Fibroblast of mammary gland (primary cell): Measurements from ENCODE around the gene PHLDB1.

Experiments used
- DNase-seq: peaks from one replicate; pipeline ENCODE4 v3.0.0-alpha.2; 2010; ENCODE audit warnings: low read depth
- H3K4me3 ChIP-seq: 2 replicates; pipeline ENCODE4 v1.5.1; 2011; ENCODE audit warnings: low read depth, mild to moderate bottlenecking, low read length, moderate library complexity; ENCODE audit not compliant: control insufficient read depth
- TF ChIP-seq, protein P1 (sequence below): conservative IDR thresholded peaks from 2 replicates; pipeline ENCODE4 v1.5.1; 2011; ENCODE audit warnings: low read depth, low read length, inconsistent platforms; ENCODE audit not compliant: control insufficient read depth, insufficient read depth

PHLDB1 gene

GRCh38 chr11:118655486-118656190 lies 48.2 kb downstream of the PHLDB1 start:
- no peak for DNase-seq
- no peak overlapping the region for H3K4me3 ChIP-seq
- TF ChIP-seq, protein P1, sequence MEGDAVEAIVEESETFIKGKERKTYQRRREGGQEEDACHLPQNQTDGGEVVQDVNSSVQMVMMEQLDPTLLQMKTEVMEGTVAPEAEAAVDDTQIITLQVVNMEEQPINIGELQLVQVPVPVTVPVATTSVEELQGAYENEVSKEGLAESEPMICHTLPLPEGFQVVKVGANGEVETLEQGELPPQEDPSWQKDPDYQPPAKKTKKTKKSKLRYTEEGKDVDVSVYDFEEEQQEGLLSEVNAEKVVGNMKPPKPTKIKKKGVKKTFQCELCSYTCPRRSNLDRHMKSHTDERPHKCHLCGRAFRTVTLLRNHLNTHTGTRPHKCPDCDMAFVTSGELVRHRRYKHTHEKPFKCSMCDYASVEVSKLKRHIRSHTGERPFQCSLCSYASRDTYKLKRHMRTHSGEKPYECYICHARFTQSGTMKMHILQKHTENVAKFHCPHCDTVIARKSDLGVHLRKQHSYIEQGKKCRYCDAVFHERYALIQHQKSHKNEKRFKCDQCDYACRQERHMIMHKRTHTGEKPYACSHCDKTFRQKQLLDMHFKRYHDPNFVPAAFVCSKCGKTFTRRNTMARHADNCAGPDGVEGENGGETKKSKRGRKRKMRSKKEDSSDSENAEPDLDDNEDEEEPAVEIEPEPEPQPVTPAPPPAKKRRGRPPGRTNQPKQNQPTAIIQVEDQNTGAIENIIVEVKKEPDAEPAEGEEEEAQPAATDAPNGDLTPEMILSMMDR, result no peak

- DNase-seq, result no peak
- no peak overlapping the region for H3K4me3 ChIP-seq
- TF ChIP-seq, protein P1, result no peak
These were observed 49.2 kb downstream of the PHLDB1 start for GRCh38 chr11:118656563-118657165.

GRCh38 chr11:118657238-118657637 lies 49.8 kb downstream of the PHLDB1 start:
- TF ChIP-seq, protein P1, result no peak
- no peak overlapping the region for H3K4me3 ChIP-seq
- no peak for DNase-seq

- H3K4me3 ChIP-seq, result no peak overlapping the region
- TF ChIP-seq, protein P1, result no peak
- DNase-seq, result no peak
These were observed 50.5 kb downstream of the PHLDB1 start for GRCh38 chr11:118657709-118658428.

DNA sequence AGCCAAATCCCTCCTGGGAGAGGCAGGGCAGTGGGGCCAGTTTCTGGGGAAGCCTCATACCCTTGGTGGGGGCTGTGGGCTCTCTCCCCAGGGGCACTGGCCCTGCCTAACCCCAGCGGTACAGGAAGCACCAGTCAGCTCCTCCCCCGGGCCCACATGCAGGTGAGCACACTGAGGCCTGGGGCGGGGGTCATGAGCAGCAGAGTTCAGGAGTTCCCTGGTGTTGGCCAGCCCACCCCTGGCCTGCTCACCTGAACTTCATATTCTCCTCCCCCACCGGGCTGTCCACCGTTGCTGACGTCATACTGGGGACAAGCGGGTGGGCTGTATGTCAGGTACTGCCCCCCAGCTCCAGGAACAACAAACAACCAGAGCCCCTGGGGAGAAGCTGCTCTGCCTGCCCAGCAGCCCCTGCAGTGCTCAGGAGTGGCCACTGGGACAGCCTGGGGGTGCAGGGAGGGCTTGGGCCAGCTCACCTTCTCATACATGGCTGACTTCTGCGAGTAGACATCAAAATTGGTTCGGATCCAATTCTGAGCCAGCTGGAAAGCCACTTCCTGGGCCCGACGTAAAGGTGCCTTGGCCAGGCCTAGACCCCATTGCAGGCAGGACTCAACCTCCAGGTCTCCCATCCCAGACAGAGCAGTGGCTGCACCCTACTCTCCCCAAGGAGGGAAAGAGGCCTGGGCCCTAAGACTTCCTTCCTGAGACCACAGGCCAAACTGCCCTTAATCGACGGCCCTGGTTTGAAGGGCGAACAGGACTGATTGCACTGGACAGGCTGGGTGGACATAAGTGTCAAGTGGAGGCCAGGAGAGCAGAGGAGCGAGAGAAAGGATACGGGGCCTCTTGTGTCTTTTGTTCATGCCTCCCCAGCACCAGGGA lies 51.3 kb downstream of the PHLDB1 start:
- no peak overlapping the region for H3K4me3 ChIP-seq
- no peak for DNase-seq
- TF ChIP-seq, protein P1, result peak; percentile 9

- TF ChIP-seq, protein P1, result peak; percentile 72
- peak; percentile 75 for DNase-seq
- H3K4me3 ChIP-seq, result no peak overlapping the region
These were observed 52.0 kb downstream of the PHLDB1 start for GRCh38 chr11:118659314-118659952.
